WERI-Rb-1 (cell line): ENCODE measurements around the gene NAGA.

Experiments used
- DNase-seq: peaks from one replicate; pipeline ENCODE4 v3.0.0-alpha.2; 2020
- H3K27ac ChIP-seq: fragments of 250-450 bp; sonication (Bioruptor Pico); 2 replicates; pipeline ENCODE4 v1.5.1; 2020; ENCODE audit warnings: mild to moderate bottlenecking, moderate library complexity
- H3K27me3 ChIP-seq: fragments of 250-450 bp; sonication (Bioruptor Pico); 2 replicates; pipeline ENCODE4 v1.5.1; 2021; ENCODE audit warnings: mild to moderate bottlenecking, low read depth, moderate library complexity; ENCODE audit not compliant: insufficient read depth, severe bottlenecking
- H3K36me3 ChIP-seq: fragments of 250-450 bp; sonication (Bioruptor Pico); 2 replicates; pipeline ENCODE4 v1.5.1; 2020; ENCODE audit warnings: mild to moderate bottlenecking, moderate library complexity
- H3K4me3 ChIP-seq: 2 replicates; pipeline ENCODE4 v1.5.1; 2011; ENCODE audit warnings: low read depth, mild to moderate bottlenecking, control low read depth, low read length
- H3K9me3 ChIP-seq: fragments of 250-450 bp; sonication (Bioruptor Pico); 2 replicates; pipeline ENCODE4 v1.5.1; 2021; ENCODE audit warnings: mild to moderate bottlenecking, moderate library complexity; ENCODE audit not compliant: severe bottlenecking
- CTCF ChIP-seq: IDR thresholded peaks from 2 replicates; pipeline ENCODE4 v1.5.1; 2011; ENCODE audit warnings: low read depth, mild to moderate bottlenecking, control low read depth, inconsistent platforms, low read length

Gene NAGA

GRCh38 chr22:42022162-42022847, 48.3 kb downstream of the NAGA start:
- H3K4me3 ChIP-seq: no peak overlapping the region
- no peak for DNase-seq
- no peaks in the 10 kb centered on the region for H3K9me3 ChIP-seq
- no peaks in the 10 kb centered on the region for H3K27me3 ChIP-seq
- H3K27ac ChIP-seq: no peak overlapping the region
- no peaks in the 10 kb centered on the region for H3K36me3 ChIP-seq
- no peak for TF ChIP-seq CTCF

- no peak for DNase-seq
- TF ChIP-seq CTCF: no peak
- H3K36me3 ChIP-seq: no peaks in the 10 kb centered on the region
- H3K27ac ChIP-seq: no peak overlapping the region
- no peaks in the 10 kb centered on the region for H3K27me3 ChIP-seq
- no peak overlapping the region for H3K4me3 ChIP-seq
- no peaks in the 10 kb centered on the region for H3K9me3 ChIP-seq
These were observed 49.0 kb downstream of the NAGA start for GRCh38 chr22:42021571-42021970.

GRCh38 chr22:42018224-42018623, 52.4 kb downstream of the NAGA start:
- no peak for DNase-seq
- Histone ChIP-seq H3K9me3 (no peaks in the 10 kb centered on the region), H3K27ac (no peak overlapping the region), H3K4me3 (no peak overlapping the region), H3K36me3 (no peaks in the 10 kb centered on the region), H3K27me3 (no peaks in the 10 kb centered on the region)
- no peak for TF ChIP-seq CTCF

- no peak for TF ChIP-seq CTCF
- Histone ChIP-seq H3K9me3 (no peaks in the 10 kb centered on the region), H3K27ac (no peak overlapping the region), H3K36me3 (no peaks in the 10 kb centered on the region), H3K4me3 (no peak overlapping the region), H3K27me3 (no peaks in the 10 kb centered on the region)
- no peak for DNase-seq
These were observed 54.5 kb downstream of the NAGA start for GRCh38 chr22:42016111-42016510.

GRCh38 chr22:42013385-42013784, 57.2 kb downstream of the NAGA start:
- Histone ChIP-seq H3K9me3 (peaks cover 7% of the 10 kb centered on the region), H3K27me3 (no peaks in the 10 kb centered on the region), H3K36me3 (no peaks in the 10 kb centered on the region), H3K4me3 (no peak overlapping the region), H3K27ac (no peak overlapping the region)
- no peak for DNase-seq
- TF ChIP-seq CTCF: no peak

- DNase-seq: no peak
- no peak for TF ChIP-seq CTCF
- H3K27ac ChIP-seq: no peak overlapping the region
- no peak overlapping the region for H3K4me3 ChIP-seq
- H3K27me3 ChIP-seq: no peaks in the 10 kb centered on the region
- peaks cover 7% of the 10 kb centered on the region for H3K9me3 ChIP-seq
- no peaks in the 10 kb centered on the region for H3K36me3 ChIP-seq
These were observed 59.8 kb downstream of the NAGA start for GRCh38 chr22:42010778-42011177.
